ENCODE measurements around the gene EHD4.

EHD4 gene

DNA sequence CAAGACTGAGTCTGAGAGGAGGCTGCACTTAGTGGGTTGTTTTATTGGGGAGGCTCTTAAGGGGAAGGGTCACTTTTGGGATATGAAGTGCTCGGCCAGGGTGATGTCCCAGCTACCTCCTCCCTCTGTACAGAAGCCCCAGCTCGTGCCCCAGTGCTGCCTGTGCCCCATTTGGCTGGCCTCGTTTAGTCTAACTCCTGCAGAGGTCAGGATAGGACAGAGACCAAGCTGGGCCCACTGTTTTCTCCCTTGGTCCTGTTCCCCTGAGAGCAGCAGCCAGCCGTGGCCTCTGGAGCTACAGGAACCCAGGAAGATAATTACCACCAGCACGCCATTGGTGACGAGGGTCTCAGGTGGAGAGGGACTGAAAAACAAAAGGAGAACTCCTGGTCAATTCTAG lies 30.0 kb upstream of the EHD4 start:
- no peak for DNase-seq (ENCODE audit: low spot score in 2 of 2)
- no peak overlapping the region for H3K27ac Mint-ChIP-seq
- no peak for ATAC-seq (ENCODE audit: low read depth)
- no peaks in the 10 kb centered on the region for H3K9me3 Mint-ChIP-seq
- peaks cover 7% of the 10 kb centered on the region for H3K4me1 Mint-ChIP-seq
- no peaks in the 10 kb centered on the region for H3K36me3 Mint-ChIP-seq
- no peak overlapping the region for H3K4me3 Mint-ChIP-seq
- H3K27me3 Mint-ChIP-seq = peaks cover 11% of the 10 kb centered on the region

DNA sequence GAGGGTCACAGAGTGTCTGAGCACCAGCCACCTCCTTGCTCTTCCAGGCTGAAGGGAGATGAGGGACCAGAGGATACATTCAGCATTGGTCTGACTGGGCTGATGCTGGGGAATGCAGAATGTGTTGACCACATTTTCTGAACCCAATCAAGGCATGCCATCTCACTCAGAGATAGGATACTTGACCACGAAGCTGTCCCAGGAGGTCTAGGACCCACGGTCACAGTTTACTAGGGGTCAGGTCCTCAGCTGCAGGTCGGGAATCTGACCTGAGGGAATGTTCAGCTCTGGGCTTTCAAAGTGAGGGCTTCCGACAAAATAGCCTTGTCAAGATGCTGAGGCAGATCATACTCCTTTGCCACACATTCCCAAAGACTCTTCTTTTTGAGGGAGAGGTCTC lies 28.9 kb upstream of the EHD4 start:
- Mint-ChIP-seq H3K4me1 (peaks cover 7% of the 10 kb centered on the region), H3K27me3 (peaks cover 11% of the 10 kb centered on the region), H3K36me3 (no peaks in the 10 kb centered on the region), H3K27ac (no peak overlapping the region), H3K4me3 (no peak overlapping the region), H3K9me3 (no peaks in the 10 kb centered on the region)
- ATAC-seq (ENCODE audit: low read depth) (no peak), DNase-seq (ENCODE audit: low spot score in 2 of 2) (no peak)

DNA sequence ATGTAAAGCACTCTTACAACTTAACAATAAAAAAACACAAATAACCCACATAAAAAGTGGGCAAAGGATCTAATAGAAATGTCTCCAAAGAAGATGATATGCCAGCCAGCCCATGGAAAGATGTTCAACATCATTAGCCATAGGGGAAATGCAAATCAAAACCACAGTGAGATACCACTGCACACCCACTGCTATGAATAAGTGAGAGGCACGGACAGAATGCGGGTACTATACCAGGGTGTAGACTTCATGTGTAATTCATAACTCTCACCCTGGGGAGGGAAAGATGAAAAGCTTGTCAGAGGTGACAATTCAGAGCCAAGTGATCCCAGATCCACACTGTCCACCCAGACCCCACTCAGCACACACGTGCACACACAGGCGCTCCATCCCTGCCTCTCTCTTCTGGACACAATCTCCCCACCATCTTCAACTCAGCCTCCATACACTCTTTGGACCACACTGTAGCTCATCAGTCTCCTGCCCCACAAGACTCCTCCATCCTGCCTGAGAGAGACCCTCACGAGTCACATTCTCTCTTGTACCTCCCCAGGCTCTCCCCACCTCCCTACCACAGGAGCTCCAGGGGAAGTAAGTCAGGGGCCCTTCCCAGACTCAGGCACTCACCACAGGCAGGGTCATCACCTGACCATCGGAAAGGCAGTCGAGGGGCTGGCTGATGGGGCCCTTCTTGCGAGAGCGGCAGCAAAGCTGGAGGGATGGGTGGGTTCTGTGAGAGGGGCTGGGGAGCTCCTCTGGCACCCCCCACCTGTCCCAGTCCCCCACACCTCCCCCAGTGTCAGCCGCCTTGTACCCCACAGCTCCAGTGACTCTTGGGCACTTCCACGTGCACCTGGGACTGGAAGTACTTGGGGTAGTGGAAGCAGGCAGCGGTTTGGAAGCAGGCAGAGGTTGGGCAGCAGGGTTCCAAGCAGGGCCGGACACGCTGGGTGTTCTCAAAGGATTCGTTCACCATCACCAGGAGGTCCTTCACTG lies 27.2 kb upstream of the EHD4 start:
- H3K9me3 Mint-ChIP-seq = no peaks in the 10 kb centered on the region
- peak; percentile 56 for ATAC-seq (ENCODE audit: low read depth)

DNA sequence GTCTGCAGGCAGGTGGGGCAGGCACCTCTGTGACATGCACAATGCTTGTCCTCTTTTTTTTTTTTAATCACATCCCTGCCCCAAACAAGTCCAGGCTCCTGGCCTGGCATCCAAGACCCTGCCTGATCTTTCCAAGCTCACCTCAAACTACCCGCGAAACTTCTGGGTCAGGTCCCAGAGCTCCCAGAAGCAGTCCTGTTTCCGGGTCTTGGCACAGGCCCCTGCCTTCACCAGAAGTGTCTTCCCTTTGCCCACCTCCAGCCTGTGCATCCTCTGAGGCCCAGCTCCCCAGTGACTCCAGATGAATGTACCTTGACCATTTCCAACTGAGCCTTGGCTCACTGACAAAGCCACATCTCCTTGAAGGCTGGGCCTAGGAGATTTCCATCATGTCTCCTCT lies 25.5 kb upstream of the EHD4 start:
- Mint-ChIP-seq H3K27ac (no peak overlapping the region), H3K4me1 (peaks cover 7% of the 10 kb centered on the region), H3K9me3 (no peaks in the 10 kb centered on the region), H3K27me3 (peaks cover 9% of the 10 kb centered on the region), H3K4me3 (no peak overlapping the region), H3K36me3 (no peaks in the 10 kb centered on the region)
- ATAC-seq (ENCODE audit: low read depth) (no peak), DNase-seq (ENCODE audit: low spot score in 2 of 2) (no peak)

More for the DNA sequence above, 27.2 kb upstream of the EHD4 start:
- no peaks in the 10 kb centered on the region for H3K36me3 Mint-ChIP-seq
- H3K27ac Mint-ChIP-seq = no peak overlapping the region
- peaks cover 7% of the 10 kb centered on the region for H3K4me1 Mint-ChIP-seq
- H3K4me3 Mint-ChIP-seq = no peak overlapping the region
- no peak for DNase-seq (ENCODE audit: low spot score in 2 of 2)
- peaks cover 11% of the 10 kb centered on the region for H3K27me3 Mint-ChIP-seq

DNA sequence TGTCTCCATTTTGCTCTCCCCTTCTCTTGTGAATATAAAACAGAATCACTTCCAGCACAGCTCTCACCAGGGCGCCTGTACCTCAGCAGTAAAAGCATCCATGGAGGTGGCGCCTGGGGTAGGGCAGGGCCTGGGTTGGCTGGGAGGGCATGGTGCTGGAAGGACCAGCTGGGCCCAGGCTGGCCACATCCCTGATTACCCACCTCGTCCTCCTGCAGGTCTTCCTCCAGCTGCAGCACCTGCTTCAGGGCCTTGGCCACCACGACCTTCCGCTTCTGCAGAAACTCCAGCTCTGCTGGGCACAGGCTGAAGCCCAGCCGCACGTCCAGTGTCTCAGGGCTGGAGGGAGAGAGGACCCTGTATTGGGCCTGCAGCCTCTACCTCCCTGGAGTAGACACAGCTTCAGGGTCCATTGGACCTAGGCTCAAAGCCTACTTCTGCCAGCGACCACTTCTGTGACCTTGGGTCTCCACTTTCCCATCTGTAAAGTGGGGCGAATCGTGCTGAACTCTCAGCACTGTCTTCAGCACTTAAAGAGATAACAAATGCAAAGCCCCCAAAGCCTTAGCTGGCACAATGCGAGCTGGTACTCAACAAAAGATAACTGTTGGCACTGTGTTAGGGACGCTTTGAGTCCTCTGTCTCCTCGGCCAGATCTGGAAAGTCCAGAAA lies 24.7 kb upstream of the EHD4 start:
- ATAC-seq (ENCODE audit: low read depth) = no peak
- Mint-ChIP-seq H3K27ac (no peak overlapping the region), H3K36me3 (no peaks in the 10 kb centered on the region), H3K4me1 (peaks cover 7% of the 10 kb centered on the region), H3K4me3 (no peak overlapping the region), H3K27me3 (peaks cover 11% of the 10 kb centered on the region), H3K9me3 (no peaks in the 10 kb centered on the region)
- DNase-seq (ENCODE audit: low spot score in 2 of 2) = no peak

DNA sequence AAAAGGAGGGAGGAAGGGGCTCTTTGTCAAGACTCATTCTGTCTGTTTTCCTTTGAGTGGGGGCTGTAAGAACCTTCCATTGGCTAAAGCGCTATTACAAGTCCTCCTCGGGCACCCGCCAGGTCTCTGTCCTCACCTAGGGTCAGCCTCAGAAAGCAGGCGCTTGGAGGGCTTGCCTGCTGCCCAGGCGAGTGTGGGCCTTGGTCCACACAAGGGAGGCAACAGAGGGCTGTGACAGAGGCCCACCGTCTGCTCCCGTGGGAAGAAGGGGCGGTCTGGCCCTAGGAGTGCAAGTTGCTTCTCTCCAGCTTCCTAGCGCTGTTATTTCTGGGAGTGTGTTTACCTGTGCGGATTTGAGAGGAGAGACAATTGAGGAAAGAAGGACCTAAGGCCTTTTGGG lies 24.0 kb upstream of the EHD4 start:
- DNase-seq (ENCODE audit: low spot score in 2 of 2) (no peak), ATAC-seq (ENCODE audit: low read depth) (no peak)
- H3K4me1 Mint-ChIP-seq = peaks cover 7% of the 10 kb centered on the region
- H3K9me3 Mint-ChIP-seq = no peaks in the 10 kb centered on the region
- H3K27me3 Mint-ChIP-seq = peaks cover 11% of the 10 kb centered on the region
- no peak overlapping the region for H3K27ac Mint-ChIP-seq
- no peak overlapping the region for H3K4me3 Mint-ChIP-seq
- H3K36me3 Mint-ChIP-seq = no peaks in the 10 kb centered on the region

DNA sequence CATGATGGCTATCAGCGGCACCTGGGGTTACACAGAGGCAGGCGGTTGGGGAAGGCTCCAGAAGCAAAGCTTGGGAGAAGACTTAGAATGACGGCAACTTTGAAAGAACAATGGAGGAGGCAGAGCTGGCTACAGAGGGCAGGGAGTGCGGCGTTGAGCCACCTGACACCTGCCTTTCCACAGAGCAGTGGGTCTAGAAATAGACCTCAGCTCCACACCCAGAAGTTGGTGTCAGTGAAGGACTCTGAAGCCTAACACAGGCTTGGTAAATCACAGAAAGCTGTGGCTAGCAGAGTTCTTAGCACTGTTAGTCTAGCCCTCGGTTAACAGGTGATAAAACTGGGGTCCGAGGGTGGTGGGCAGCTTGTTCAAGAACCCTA lies 23.1 kb upstream of the EHD4 start:
- Mint-ChIP-seq H3K9me3 (no peaks in the 10 kb centered on the region), H3K27ac (no peak overlapping the region), H3K4me3 (no peak overlapping the region), H3K36me3 (no peaks in the 10 kb centered on the region), H3K27me3 (peaks cover 9% of the 10 kb centered on the region), H3K4me1 (peaks cover 7% of the 10 kb centered on the region)
- DNase-seq (ENCODE audit: low spot score in 2 of 2) (no peak), ATAC-seq (ENCODE audit: low read depth) (no peak)

DNA sequence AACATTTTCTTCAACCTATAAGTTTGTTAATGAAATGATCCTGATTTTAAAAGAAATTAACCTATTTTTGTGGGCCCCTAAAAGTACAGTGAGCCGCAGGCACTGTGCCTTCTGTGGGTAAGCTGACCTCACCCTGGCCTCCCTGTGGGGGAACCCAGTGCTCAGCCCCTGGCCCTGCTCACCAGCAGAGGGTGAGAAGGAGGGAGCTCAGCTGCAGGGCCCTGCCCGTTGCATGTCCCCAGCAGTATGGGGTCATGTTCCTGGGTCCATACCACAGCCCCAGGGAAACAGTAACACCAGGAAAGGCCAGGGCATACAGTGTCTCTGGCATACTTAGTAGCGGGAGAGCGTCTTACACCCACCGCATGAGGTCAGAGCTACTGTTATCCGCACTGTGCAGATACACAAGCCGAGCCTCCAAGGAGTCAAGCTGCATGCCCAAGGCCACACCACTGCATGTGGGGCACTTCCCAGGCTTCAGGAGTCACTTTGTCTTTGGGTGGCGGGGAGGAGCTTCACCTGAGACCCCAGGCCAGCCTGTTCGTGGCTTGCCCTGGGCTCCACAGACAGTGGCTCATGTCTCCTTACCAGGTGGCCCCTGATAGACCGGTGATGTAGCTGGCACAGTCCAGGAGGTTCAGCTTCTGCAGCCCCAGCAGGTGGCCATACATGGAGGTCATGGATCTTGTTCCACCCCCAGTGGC lies 22.6 kb upstream of the EHD4 start:
- no peaks in the 10 kb centered on the region for H3K9me3 Mint-ChIP-seq
- H3K36me3 Mint-ChIP-seq = no peaks in the 10 kb centered on the region
- no peak overlapping the region for H3K4me3 Mint-ChIP-seq
- H3K27ac Mint-ChIP-seq = no peak overlapping the region
- ATAC-seq (ENCODE audit: low read depth) = no peak
- DNase-seq (ENCODE audit: low spot score in 2 of 2) = no peak
- H3K27me3 Mint-ChIP-seq = peaks cover 9% of the 10 kb centered on the region
- peaks cover 7% of the 10 kb centered on the region for H3K4me1 Mint-ChIP-seq

DNA sequence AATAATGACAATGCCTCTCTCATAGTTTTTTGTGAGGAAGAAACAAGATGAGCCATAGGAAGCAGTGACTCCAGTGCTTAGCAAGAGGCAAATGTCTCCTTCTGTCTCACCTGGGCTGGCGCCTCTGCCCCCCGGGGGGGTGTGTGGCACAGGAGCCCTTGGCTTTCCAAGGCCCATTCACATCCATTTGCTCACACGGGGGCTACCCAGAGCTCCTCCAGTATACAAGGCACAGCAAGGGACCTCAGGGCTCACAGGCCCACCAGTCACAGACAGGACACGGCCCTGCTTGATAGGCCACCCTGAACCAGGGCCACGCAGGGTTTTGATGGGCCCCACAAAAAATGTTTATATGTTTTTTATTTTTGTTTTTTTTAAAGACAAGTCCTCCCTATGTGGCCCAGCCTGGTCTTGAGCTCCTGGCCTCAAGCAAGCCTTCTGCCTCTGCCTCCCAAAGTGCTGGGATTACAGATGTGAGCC lies 21.9 kb upstream of the EHD4 start:
- H3K4me1 Mint-ChIP-seq = peaks cover 1% of the 10 kb centered on the region
- H3K9me3 Mint-ChIP-seq = no peaks in the 10 kb centered on the region
- H3K27ac Mint-ChIP-seq = no peak overlapping the region
- H3K36me3 Mint-ChIP-seq = no peaks in the 10 kb centered on the region
- peaks cover 10% of the 10 kb centered on the region for H3K27me3 Mint-ChIP-seq
- DNase-seq (ENCODE audit: low spot score in 2 of 2) (no peak), ATAC-seq (ENCODE audit: low read depth) (no peak)
- H3K4me3 Mint-ChIP-seq = no peak overlapping the region

DNA sequence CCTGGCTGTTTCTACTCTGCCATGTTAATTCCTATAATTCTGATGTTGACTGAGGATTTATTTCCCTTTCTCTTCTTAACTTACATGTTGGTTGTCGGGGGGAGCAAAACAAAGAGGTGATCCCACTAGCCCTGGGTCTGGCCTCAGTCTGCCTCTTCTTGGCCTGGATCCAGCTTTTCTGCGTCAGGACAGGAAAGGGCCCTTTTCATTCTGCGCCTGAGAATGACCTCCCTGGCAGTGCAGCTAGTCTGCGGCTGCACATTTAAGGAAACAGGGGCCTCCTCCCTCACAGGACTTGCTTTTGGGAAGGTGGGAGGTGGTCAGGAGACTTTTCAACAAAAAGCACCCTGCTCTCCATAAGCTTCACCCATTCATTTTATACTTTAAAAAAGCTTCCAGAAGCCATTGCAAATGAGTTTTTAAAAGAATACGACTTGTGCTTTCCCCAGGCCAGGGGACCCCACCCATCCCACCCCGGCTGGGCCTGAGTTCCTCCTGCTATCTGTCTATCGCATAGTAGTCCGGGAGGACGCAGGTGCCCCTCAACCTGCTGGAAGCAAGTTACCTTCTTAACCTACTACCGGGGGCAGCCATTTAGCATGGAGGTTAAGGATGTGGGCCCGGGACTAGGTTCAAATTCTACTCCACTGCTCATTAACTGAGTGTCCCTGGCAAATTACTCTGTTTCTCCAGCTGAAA lies 21.3 kb upstream of the EHD4 start:
- Mint-ChIP-seq H3K27me3 (peaks cover 11% of the 10 kb centered on the region), H3K9me3 (no peaks in the 10 kb centered on the region), H3K36me3 (no peaks in the 10 kb centered on the region), H3K27ac (no peak overlapping the region), H3K4me1 (no peaks in the 10 kb centered on the region), H3K4me3 (no peak overlapping the region)
- DNase-seq (ENCODE audit: low spot score in 2 of 2) = no peak
- no peak for ATAC-seq (ENCODE audit: low read depth)

DNA sequence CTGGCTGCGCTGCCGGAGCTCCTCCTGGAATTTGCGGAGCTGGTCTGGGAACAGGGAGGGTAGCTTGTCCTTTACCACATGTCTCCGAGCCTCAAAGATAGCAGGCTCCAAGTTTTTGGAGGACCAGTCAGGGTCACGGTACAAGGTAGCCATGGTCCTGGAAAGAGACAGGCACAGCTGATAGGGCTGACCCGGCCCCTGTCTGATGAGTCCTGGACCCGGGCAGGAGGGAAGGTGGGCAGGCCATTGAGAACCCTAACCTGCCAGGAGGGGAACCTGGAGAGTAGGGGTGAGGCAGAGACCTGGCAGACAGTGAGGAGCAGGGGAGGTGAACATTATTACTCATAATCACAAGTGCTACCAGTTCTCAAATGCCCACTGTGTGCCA lies 20.4 kb upstream of the EHD4 start:
- Mint-ChIP-seq H3K9me3 (no peaks in the 10 kb centered on the region), H3K27me3 (peaks cover 8% of the 10 kb centered on the region), H3K4me3 (no peak overlapping the region), H3K4me1 (no peaks in the 10 kb centered on the region), H3K27ac (no peak overlapping the region), H3K36me3 (no peaks in the 10 kb centered on the region)
- DNase-seq (ENCODE audit: low spot score in 2 of 2) = no peak
- no peak for ATAC-seq (ENCODE audit: low read depth)

DNA sequence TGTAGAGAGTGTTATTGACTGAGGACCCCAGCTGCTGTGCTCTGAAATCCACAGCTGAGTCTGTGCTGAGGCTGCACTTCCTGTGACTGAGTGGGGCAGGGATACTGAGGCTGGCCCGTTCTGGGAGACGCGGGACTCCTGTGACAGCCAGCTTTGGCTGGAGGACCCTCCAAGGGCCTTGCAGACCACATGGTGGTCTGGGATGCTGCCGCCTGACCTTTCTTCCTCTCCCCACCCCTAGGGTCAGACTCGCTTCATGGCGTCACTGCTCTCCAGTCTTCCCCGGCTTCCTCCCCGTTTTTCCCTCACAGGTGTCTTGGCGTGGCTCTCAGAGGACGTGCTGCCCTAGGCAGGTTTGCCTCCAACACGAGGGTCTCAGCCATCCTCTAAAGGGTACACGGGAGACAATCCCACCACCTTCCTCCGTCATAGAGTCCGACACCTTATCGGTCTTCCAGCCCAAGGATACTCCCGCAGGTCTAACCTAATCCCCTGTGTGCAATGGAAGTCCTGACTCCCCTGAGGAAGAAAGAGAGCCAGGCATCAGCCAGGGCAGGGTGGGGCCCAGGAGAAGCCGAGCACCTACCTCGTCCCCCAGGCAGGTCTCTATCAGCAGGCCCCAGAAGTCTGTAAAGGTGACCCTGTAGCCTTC lies 19.9 kb upstream of the EHD4 start:
- no peak for DNase-seq (ENCODE audit: low spot score in 2 of 2)
- no peaks in the 10 kb centered on the region for H3K4me1 Mint-ChIP-seq
- ATAC-seq (ENCODE audit: low read depth) = no peak
- H3K9me3 Mint-ChIP-seq = no peaks in the 10 kb centered on the region
- H3K4me3 Mint-ChIP-seq = no peak overlapping the region
- H3K27ac Mint-ChIP-seq = no peak overlapping the region
- peaks cover 8% of the 10 kb centered on the region for H3K27me3 Mint-ChIP-seq
- H3K36me3 Mint-ChIP-seq = no peaks in the 10 kb centered on the region

DNA sequence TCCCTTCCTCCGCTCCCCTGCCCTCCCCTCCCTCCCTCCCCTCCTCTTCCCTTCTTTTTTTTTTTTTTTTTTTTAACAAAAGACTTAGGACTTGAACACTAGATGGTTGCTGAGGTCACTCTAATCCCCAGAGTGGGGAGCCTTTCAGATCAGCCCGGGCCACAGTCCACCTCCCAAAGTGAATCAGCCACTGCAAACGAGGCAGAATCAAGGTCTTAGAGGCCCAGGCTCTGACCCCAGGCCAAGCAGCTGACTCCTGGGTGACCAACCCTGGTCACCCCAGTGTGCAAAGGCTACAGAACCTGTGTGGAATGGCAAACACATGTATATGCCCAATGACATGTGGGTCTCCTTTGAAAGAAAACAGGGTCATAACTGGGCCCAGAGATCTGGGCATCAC lies 18.3 kb upstream of the EHD4 start:
- H3K27me3 Mint-ChIP-seq = peaks cover 12% of the 10 kb centered on the region
- H3K27ac Mint-ChIP-seq = no peak overlapping the region
- no peak overlapping the region for H3K4me3 Mint-ChIP-seq
- no peaks in the 10 kb centered on the region for H3K9me3 Mint-ChIP-seq
- H3K4me1 Mint-ChIP-seq = no peaks in the 10 kb centered on the region
- DNase-seq (ENCODE audit: low spot score in 2 of 2) = no peak
- no peaks in the 10 kb centered on the region for H3K36me3 Mint-ChIP-seq
- no peak for ATAC-seq (ENCODE audit: low read depth)
